Activated naive CD8-positive, alpha-beta T cell treated with anti-CD3 and anti-CD28 coated beads for 36 hours (primary cell): ENCODE measurements around the gene ETS1. TPM values are rescaled to one million over a fixed set of nuclear protein-coding genes. Genes with fewer than 3 reads are reported as not detected.

Source experiments
- DNase-seq: peaks from one replicate; pipeline ENCODE4 v3.0.0; 2021
- H3K27ac Mint-ChIP-seq: one replicate; pipeline ENCODE4 v1.8.0; 2022; ENCODE audit warnings: mild to moderate bottlenecking, moderate library complexity, mixed read lengths
- H3K27me3 Mint-ChIP-seq: one replicate; pipeline ENCODE4 v1.8.0; 2022; ENCODE audit warnings: mild to moderate bottlenecking, mixed read lengths
- H3K36me3 Mint-ChIP-seq: one replicate; pipeline ENCODE4 v1.8.0; 2021; ENCODE audit warnings: mild to moderate bottlenecking, mixed read lengths
- H3K4me1 Mint-ChIP-seq: one replicate; pipeline ENCODE4 v1.8.0; 2021; ENCODE audit warnings: mixed read lengths
- H3K4me3 Mint-ChIP-seq: one replicate; pipeline ENCODE4 v1.8.0; 2022; ENCODE audit warnings: mild to moderate bottlenecking, moderate library complexity, mixed read lengths
- H3K9me3 Mint-ChIP-seq: one replicate; pipeline ENCODE4 v1.8.0; 2022; ENCODE audit warnings: mixed read lengths
- total RNA-seq, 2 experiments: library from RNA; stranded (reverse); gene quantifications; one replicate each; pipeline ENCODE4 v1.2.3, GENCODE V29; 2021

The ETS1 gene
- total RNA-seq, 2 experiments from 2014 or later = 426 to 430 TPM

- Mint-ChIP-seq H3K27me3 (no peaks in the 10 kb centered on the region), H3K27ac (no peak overlapping the region), H3K4me1 (peaks cover 48% of the 10 kb centered on the region), H3K9me3 (peaks cover 6% of the 10 kb centered on the region), H3K4me3 (no peak overlapping the region), H3K36me3 (peaks cover 5% of the 10 kb centered on the region)
- DNase-seq = no peak
Observed at GRCh38 chr11:128532572-128533091, 54.7 kb downstream of the ETS1 start.

- Mint-ChIP-seq H3K27me3 (no peaks in the 10 kb centered on the region), H3K27ac (no peak overlapping the region), H3K4me1 (peaks cover 52% of the 10 kb centered on the region), H3K4me3 (no peak overlapping the region), H3K9me3 (peaks cover 6% of the 10 kb centered on the region), H3K36me3 (peaks cover 5% of the 10 kb centered on the region)
- no peak for DNase-seq
Observed at GRCh38 chr11:128532016-128532571, 55.3 kb downstream of the ETS1 start.

DNA sequence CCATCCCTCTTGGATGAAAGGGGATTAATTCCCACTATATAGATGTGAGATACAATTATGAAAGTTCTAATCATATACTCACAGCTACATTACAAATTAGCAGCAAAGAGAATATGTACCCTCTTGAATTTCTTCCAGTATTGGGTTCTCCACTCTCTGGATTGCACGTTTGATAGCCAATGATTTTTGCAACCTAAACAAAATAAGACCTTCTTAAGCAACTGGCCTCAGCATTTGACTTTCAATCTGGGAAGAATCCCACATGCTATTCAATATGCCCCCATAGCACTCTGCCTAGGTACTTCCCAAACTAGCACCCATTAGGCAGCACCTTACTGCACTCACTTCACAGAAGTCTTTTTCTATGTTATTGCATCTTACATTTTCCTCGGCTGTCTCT, 55.8 kb downstream of the ETS1 start:
- peaks cover 55% of the 10 kb centered on the region for H3K4me1 Mint-ChIP-seq
- H3K9me3 Mint-ChIP-seq = peaks cover 6% of the 10 kb centered on the region
- H3K27ac Mint-ChIP-seq = no peak overlapping the region
- H3K4me3 Mint-ChIP-seq = no peak overlapping the region
- peaks cover 5% of the 10 kb centered on the region for H3K36me3 Mint-ChIP-seq
- no peaks in the 10 kb centered on the region for H3K27me3 Mint-ChIP-seq
- no peak for DNase-seq

- Mint-ChIP-seq H3K27ac (no peak overlapping the region), H3K4me1 (peaks cover 55% of the 10 kb centered on the region)
Observed at GRCh38 chr11:128530118-128531074, 57.0 kb downstream of the ETS1 start.

GRCh38 chr11:128528294-128528693, 59.1 kb downstream of the ETS1 start:
- peaks cover 66% of the 10 kb centered on the region for H3K4me1 Mint-ChIP-seq
- H3K9me3 Mint-ChIP-seq = no peaks in the 10 kb centered on the region
- H3K27me3 Mint-ChIP-seq = no peaks in the 10 kb centered on the region
- H3K36me3 Mint-ChIP-seq = peaks cover 5% of the 10 kb centered on the region
- no peak overlapping the region for H3K4me3 Mint-ChIP-seq
- DNase-seq = no peak
- peak overlapping the region; percentile 50 for H3K27ac Mint-ChIP-seq

More at GRCh38 chr11:128530118-128531074, 57.0 kb downstream of the ETS1 start:
- Mint-ChIP-seq H3K4me3 (no peak overlapping the region), H3K36me3 (peaks cover 5% of the 10 kb centered on the region), H3K27me3 (no peaks in the 10 kb centered on the region), H3K9me3 (peaks cover 6% of the 10 kb centered on the region)
- DNase-seq = no peak

DNA sequence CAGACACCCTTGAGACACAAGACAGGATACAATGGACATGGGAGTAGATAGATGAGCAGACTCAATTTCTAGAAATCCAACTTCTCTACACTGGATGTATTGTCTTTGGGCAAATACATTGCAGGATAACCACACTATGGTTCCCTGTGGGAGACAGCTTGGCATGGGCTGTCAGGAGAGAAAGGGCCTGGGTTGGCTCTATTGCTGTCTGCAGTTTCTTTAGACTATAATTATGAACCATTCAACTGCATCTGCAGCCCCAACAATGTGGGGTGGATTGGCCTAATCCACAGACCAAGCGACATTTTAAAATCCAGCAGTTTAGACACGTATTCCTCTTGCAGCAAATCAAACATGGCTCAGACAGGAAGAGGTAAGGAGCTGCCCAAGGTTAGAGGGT, 60.3 kb downstream of the ETS1 start:
- Mint-ChIP-seq H3K36me3 (peaks cover 5% of the 10 kb centered on the region), H3K4me1 (peaks cover 65% of the 10 kb centered on the region), H3K27ac (peak overlapping the region; percentile 99), H3K27me3 (no peaks in the 10 kb centered on the region), H3K4me3 (no peak overlapping the region), H3K9me3 (no peaks in the 10 kb centered on the region)
- DNase-seq = no peak

DNA sequence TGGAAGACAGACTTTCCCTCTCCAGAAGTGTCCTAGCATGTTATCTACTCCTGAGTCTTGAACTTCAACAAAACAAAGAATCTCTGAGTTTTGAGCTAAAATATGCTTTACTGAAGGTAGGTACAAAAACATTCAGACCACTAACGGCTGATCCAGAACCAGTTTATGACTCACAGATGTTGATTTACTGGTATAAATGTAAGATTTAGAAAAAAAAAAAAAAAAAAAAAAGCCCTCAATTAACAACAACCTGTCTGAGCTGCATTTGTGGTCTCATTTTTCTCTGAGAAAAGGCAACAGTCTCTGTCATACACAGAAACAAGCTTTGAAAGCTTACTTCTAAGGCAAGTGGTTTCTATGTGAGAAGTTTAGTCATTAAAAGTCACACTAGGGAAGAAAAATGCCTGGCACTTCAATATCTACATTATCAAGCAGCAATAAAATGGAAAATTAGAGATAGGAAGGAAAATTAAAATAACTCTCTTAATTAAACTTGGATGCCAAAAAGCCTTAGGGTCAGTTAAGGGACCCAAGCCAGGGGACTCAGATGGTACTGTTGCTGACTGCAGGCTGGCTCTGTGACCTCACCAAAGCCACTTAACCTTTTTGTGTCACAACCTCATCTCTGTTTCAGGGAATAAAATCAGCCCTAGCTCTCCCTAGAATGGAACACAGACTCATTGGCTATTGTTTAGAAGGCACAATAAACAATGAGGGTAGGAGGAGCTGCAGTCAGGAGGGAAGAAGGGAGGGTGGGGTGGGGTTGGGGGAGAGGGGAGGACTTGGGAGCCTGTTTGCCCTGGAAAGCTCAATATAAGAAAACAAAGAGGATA, 61.7 kb downstream of the ETS1 start:
- no peak for DNase-seq

DNA sequence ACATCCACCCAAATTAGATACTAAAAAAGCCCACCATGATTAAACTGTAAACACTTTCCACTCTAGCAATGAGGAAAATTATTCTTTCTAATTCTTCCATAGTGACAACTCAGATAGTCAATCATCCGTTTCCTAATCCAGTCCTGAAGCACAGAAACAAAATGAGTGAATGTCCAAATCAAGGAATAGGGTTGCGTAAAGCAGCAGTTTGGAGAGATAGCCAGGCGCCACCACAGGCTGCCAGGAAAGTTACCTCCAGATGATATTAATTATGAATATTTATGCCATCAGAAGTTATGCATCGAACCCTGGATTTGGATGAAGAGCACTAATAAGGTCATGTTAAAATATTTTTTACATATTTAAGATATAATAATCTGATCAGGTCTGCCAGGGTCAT, 63.2 kb downstream of the ETS1 start:
- peak overlapping the region; percentile 99 for H3K27ac Mint-ChIP-seq
- DNase-seq = no peak
- H3K9me3 Mint-ChIP-seq = no peaks in the 10 kb centered on the region
- peaks cover 55% of the 10 kb centered on the region for H3K4me1 Mint-ChIP-seq
- H3K4me3 Mint-ChIP-seq = peak overlapping the region; percentile 97
- H3K27me3 Mint-ChIP-seq = no peaks in the 10 kb centered on the region
- H3K36me3 Mint-ChIP-seq = peaks cover 28% of the 10 kb centered on the region

More for the DNA sequence above, 61.7 kb downstream of the ETS1 start:
- no peaks in the 10 kb centered on the region for H3K27me3 Mint-ChIP-seq
- peaks cover 65% of the 10 kb centered on the region for H3K4me1 Mint-ChIP-seq
- peaks cover 18% of the 10 kb centered on the region for H3K36me3 Mint-ChIP-seq
- H3K4me3 Mint-ChIP-seq = peak overlapping the region; percentile 53
- H3K9me3 Mint-ChIP-seq = no peaks in the 10 kb centered on the region
- peak overlapping the region; percentile 99 for H3K27ac Mint-ChIP-seq

DNA sequence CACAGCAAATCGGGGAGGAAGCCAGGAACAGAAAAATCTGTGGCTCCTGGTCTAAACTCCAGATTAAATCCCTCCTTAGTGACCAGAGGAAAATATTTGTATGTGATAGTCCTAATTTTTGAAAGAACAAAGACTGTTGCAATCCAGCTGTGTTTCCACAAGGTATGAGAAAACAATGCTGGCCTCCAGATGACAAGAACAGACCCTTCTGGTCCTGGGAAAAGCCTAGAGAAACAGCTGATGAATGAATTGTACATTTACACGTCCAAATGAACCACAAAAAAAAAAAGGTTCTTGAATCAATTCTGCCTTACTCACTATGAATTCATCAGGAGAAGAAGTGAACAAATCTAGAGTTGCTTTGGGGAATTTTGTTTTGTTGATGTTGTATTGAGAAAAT, 63.7 kb downstream of the ETS1 start:
- Mint-ChIP-seq H3K9me3 (no peaks in the 10 kb centered on the region), H3K36me3 (peaks cover 31% of the 10 kb centered on the region), H3K27ac (peak overlapping the region; percentile 99), H3K4me3 (peak overlapping the region; percentile 97), H3K4me1 (peaks cover 50% of the 10 kb centered on the region), H3K27me3 (no peaks in the 10 kb centered on the region)
- DNase-seq = no peak

DNA sequence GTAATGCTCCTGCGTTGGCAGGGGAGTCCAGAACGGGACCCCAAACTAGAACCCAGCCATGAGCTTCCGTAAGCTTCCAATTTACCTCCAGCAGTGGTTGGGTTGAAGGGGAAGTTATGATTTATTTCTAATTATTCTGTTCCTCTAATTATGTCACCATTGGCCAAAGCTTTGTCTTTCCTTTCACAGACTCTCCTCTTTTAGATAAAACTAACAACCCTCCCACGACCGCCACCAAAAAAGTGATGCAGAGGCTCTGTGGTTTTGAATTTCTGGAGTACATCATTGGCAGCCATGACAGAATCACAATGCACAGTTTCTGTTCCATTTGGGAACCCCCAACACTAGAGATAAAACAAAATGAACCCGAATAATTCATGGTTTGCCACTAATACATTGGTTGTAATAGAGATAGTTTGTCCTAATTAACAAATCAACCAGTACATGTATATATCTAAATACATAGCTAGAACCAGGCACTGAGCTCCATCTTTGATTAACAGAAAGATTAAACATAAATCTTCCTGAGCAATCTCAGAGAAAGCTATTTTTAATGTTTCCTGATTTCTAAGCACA, 64.3 kb downstream of the ETS1 start:
- Mint-ChIP-seq H3K9me3 (no peaks in the 10 kb centered on the region), H3K27me3 (no peaks in the 10 kb centered on the region), H3K4me1 (peaks cover 44% of the 10 kb centered on the region), H3K27ac (peak overlapping the region; percentile 99), H3K36me3 (peaks cover 38% of the 10 kb centered on the region), H3K4me3 (peak overlapping the region; percentile 97)
- peak; percentile 77 for DNase-seq

DNA sequence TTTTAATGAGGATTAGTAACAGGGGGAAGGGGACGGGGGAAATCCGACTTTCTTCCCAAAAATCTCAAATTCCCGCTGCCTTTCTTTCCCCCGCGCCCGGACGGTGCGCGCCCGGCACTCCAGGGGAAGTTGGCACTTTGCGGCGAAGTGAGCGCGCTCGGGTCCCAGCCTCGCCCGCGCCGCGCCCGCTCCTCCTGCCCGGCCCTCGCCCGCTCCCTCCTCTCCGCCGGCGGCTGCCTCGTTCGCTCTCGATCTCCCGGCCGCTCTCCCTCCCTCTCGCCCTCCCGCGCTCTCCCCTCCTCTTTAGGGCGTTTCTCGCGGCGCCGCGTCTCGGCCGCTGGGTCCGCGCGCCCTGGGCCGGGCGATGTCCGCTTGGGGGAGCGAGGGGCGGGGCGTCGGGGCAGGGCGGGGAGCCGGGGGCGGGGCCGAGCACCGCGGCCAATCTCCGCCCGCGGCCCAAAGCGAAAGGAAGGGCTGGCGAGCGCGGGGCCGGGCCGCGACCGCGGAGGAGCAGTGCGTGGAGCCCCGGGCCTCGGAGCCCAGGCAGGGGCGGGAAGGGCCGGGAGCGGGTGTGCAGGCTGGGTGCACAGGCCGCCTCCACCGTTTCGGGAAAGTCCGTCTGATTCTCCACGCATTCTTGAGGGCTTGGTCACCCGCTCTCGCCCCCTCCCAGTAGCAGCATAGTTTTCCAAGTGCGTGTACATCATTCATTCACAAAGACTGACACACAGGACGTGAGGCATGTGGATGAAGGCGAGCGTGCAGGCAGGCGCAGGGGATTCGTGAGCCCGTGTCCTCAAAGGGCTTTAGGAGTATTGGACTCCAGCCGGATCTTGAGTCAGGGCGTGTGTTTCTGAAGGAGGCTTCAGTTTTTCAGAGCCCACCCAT, 65.1 kb downstream of the ETS1 start:
- H3K4me3 Mint-ChIP-seq = peak overlapping the region; percentile 97
- H3K9me3 Mint-ChIP-seq = no peaks in the 10 kb centered on the region
- H3K27me3 Mint-ChIP-seq = no peaks in the 10 kb centered on the region
- H3K36me3 Mint-ChIP-seq = peaks cover 45% of the 10 kb centered on the region
- peaks cover 44% of the 10 kb centered on the region for H3K4me1 Mint-ChIP-seq
- H3K27ac Mint-ChIP-seq = peak overlapping the region; percentile 99
- peak; percentile 94 for DNase-seq

DNA sequence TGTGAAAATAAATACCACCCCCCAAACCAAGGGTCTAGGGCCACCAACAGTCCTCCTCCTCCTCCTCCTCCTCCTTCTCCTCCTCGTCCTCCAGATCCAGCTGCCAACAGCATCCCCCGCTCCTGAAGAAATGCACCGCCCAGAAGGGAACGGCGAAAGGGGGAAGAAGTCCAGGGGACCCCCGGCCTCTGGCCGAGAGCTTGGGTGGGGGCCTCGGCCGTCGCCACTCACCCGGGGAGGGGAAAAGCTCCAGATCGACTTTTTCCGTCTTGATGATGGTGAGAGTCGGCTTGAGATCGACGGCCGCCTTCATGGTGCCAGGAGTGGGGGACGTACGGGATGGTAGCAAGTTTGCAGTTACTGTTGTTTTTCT, 65.7 kb downstream of the ETS1 start:
- H3K9me3 Mint-ChIP-seq = no peaks in the 10 kb centered on the region
- H3K36me3 Mint-ChIP-seq = peaks cover 51% of the 10 kb centered on the region
- peak overlapping the region; percentile 99 for H3K27ac Mint-ChIP-seq
- no peaks in the 10 kb centered on the region for H3K27me3 Mint-ChIP-seq
- no peak for DNase-seq
- peaks cover 44% of the 10 kb centered on the region for H3K4me1 Mint-ChIP-seq
- peak overlapping the region; percentile 97 for H3K4me3 Mint-ChIP-seq

DNA sequence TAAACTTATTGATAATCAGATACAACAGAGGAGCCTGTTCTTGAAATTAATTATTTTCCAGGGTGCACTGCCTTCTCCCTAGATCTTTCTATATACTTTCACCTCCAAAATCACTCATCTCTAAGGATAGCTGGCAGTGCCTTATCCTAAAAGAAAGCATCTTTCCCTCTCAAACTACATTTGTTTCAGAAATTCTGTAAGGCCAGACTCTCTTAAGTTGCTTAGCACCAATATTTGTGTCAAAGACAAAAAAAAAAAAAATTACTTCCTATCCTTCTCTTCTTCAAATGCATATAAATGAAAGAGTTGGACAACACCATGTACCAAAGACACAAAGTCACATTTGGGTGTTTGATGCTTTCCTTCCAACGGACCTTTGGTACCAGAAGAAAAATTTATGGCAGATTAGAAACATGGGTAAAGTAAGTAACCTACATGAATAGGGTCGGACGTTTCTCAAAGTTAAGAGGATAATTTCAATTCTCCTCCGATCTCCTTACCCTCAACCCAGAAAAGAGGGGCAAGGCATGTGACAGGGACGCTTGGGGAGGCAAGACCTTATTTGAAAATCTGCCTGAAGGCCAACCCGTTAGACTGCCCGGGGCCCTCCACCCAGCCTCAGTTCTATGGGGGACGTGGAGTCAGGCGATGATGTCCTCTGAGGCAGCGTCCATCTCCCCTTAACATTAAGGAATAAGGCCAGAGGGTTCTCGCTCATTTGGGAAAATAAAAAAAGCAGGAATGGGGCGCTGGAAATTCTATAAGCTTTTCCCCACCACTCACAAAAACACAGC, 66.3 kb downstream of the ETS1 start:
- no peaks in the 10 kb centered on the region for H3K9me3 Mint-ChIP-seq
- peak overlapping the region; percentile 97 for H3K4me3 Mint-ChIP-seq
- peaks cover 57% of the 10 kb centered on the region for H3K36me3 Mint-ChIP-seq
- DNase-seq = no peak
- H3K4me1 Mint-ChIP-seq = peaks cover 43% of the 10 kb centered on the region
- no peaks in the 10 kb centered on the region for H3K27me3 Mint-ChIP-seq
- H3K27ac Mint-ChIP-seq = peak overlapping the region; percentile 99
